Left renal pelvis (tissue), 4 donors: ENCODE results near the gene CMTM7. TPM values are rescaled to one million over a fixed set of nuclear protein-coding genes. Genes with fewer than 3 reads are reported as not detected.

Source experiments
- DNase-seq, 4 donors: peaks; one replicate each; pipeline ENCODE4 v3.0.0-alpha.2; 2013; ENCODE audit warnings: low read depth in 4 of 4, low spot score in 3 of 4
- polyA plus RNA-seq, 4 donors: library from polyadenylated mRNA; unstranded; fragments of 120-200 nt; gene quantifications; one replicate each; pipeline ENCODE4 v1.2.1, GENCODE V29; 2013; ENCODE audit not compliant: insufficient read length in 4 of 4

The CMTM7 gene
- polyA plus RNA-seq, 4 donors, result 29.1 to 53.8 (median 43.1) TPM

GRCh38 chr3:32411442-32411841 is 19.8 kb downstream of the CMTM7 start:
- no peak for DNase-seq

GRCh38 chr3:32412887-32413286 is 21.2 kb downstream of the CMTM7 start:
- DNase-seq, result no peak

- no peak for DNase-seq
These were observed 22.3 kb downstream of the CMTM7 start for GRCh38 chr3:32413845-32414521.

GRCh38 chr3:32414522-32415202 is 23.0 kb downstream of the CMTM7 start:
- DNase-seq, result no peak

GRCh38 chr3:32419742-32420125 is 28.1 kb downstream of the CMTM7 start:
- no peak for DNase-seq

GRCh38 chr3:32420126-32421038 is 28.7 kb downstream of the CMTM7 start:
- peak in 2 of 4 donors; percentile 27 to 42 for DNase-seq

GRCh38 chr3:32421185-32421584 is 29.5 kb downstream of the CMTM7 start:
- DNase-seq, result no peak

GRCh38 chr3:32421991-32422859 is 30.6 kb downstream of the CMTM7 start:
- DNase-seq, result no peak

GRCh38 chr3:32422943-32423342 is 31.3 kb downstream of the CMTM7 start:
- no peak for DNase-seq

- DNase-seq, result no peak
These were observed 31.9 kb downstream of the CMTM7 start for GRCh38 chr3:32423534-32423933.

- no peak for DNase-seq
These were observed 32.4 kb downstream of the CMTM7 start for GRCh38 chr3:32423956-32424557.

- no peak for DNase-seq
These were observed 33.1 kb downstream of the CMTM7 start for GRCh38 chr3:32424581-32425250.

GRCh38 chr3:32428092-32429068 is 36.7 kb downstream of the CMTM7 start:
- no peak for DNase-seq

GRCh38 chr3:32430900-32431299 is 39.2 kb downstream of the CMTM7 start:
- DNase-seq, result no peak

- DNase-seq, result no peak
These were observed 39.8 kb downstream of the CMTM7 start for GRCh38 chr3:32431481-32431880.

- DNase-seq, result no peak
These were observed 40.5 kb downstream of the CMTM7 start for GRCh38 chr3:32432045-32432710.

- no peak for DNase-seq
These were observed 41.3 kb downstream of the CMTM7 start for GRCh38 chr3:32432711-32433530.
